Effector CD8-positive, alpha-beta T cell (primary cell): ENCODE measurements around the gene MCU.
"Not testable (repeated sequence)": the region's sequence is repeated elsewhere in the genome, so short reads cannot be mapped to it uniquely, and the experiment has no call there.

Source experiments
- DNase-seq: peaks from one replicate; lab custom pipeline; 2025; lab: John Stamatoyannopoulos, UW

Gene MCU

GRCh38 chr10:72903941-72904446 is 212.1 kb downstream of the MCU start:
- DNase-seq: not testable (repeated sequence)

- no peak for DNase-seq
Measured at GRCh38 chr10:72904806-72905205, 212.9 kb downstream of the MCU start.

GRCh38 chr10:72906446-72906845 is 214.5 kb downstream of the MCU start:
- no peak for DNase-seq

GRCh38 chr10:72910705-72911104 is 218.8 kb downstream of the MCU start:
- no peak for DNase-seq

- DNase-seq: no peak
Measured at GRCh38 chr10:72911758-72912157, 219.8 kb downstream of the MCU start.

GRCh38 chr10:72912736-72913135 is 220.8 kb downstream of the MCU start:
- DNase-seq: no peak

GRCh38 chr10:72913287-72913686 is 221.3 kb downstream of the MCU start:
- no peak for DNase-seq

GRCh38 chr10:72917201-72917600 is 225.3 kb downstream of the MCU start:
- not testable (repeated sequence) for DNase-seq

GRCh38 chr10:72917803-72918332 is 225.9 kb downstream of the MCU start:
- DNase-seq: not testable (repeated sequence)

GRCh38 chr10:72918352-72918751 is 226.4 kb downstream of the MCU start:
- DNase-seq: no peak

- not testable (repeated sequence) for DNase-seq
Measured at GRCh38 chr10:72921147-72921683, 229.3 kb downstream of the MCU start.

- DNase-seq: no peak
Measured at GRCh38 chr10:72924351-72924750, 232.4 kb downstream of the MCU start.

- DNase-seq: no peak
Measured at GRCh38 chr10:72925951-72926465, 234.1 kb downstream of the MCU start.

- no peak for DNase-seq
Measured at GRCh38 chr10:72927485-72927884, 235.5 kb downstream of the MCU start.

GRCh38 chr10:72928798-72929197 is 236.9 kb downstream of the MCU start:
- DNase-seq: no peak

- DNase-seq: no peak
Measured at GRCh38 chr10:72930276-72930675, 238.3 kb downstream of the MCU start.

GRCh38 chr10:72932259-72933015 is 240.5 kb downstream of the MCU start:
- no peak for DNase-seq

GRCh38 chr10:72935361-72935760 is 243.4 kb downstream of the MCU start:
- no peak for DNase-seq
